DMS 273 treated with DMSO at 0.1 percent for 48 hours (cell line): Measurements from ENCODE around the gene OLFM3.

Experiments used
- DNase-seq: peaks from one replicate; lab custom pipeline; 2025; lab: John Stamatoyannopoulos, UW

Gene OLFM3

DNA sequence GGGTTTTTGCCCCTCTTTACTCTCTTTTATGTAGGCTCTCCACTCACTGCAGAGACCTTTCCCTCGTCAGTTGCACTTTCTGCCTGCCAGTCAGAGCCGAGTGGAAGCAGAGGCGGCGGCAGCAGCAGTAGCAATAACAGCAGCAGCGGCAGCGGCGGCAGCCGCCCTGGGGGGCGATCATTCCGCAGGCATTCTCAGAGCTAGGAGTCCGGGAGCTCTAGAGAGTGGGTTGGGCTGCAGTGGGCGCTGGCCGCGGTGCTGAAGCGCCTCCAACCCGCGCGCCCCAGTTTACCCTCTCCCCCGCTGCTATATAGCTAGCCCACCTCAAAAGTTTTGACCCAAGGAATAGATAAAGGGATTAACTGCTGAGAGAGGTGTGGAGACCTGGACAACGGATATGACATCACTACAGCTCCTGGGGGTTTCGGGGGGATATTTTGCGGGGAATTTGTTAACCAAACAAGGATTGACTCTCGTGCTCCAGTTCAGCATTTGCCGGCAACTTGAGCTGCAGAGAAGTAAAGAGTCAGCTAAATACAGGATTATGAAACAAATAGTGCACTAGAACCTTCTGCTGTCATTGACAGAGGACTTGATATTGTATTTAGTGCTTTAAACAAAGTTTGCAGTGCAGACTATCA, at the start of gene OLFM3:
OLFM3 (minus strand) TSS at position 102 of the 641 bp plus-strand sequence.
- no peak for DNase-seq

DNA sequence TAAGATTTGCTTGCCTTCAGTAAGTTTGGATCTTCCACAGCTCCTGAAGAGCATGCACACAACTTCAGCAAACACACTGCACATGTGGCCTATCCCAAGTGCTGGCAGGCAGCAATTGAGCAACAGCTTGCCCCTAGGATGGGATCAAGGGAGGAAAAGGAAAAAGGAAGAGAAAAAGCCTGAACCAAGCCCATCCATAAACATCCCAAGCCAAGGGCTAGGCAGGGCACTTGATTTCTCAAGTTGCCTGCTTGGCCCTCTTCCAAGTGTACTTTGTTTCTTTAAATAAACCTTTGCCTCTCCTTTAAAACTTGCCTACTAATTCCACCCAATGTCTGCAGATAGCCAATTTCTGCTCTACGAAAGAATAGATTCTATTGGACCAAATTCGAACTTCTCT, 49.0 kb upstream of the OLFM3 start:
- no peak for DNase-seq

DNA sequence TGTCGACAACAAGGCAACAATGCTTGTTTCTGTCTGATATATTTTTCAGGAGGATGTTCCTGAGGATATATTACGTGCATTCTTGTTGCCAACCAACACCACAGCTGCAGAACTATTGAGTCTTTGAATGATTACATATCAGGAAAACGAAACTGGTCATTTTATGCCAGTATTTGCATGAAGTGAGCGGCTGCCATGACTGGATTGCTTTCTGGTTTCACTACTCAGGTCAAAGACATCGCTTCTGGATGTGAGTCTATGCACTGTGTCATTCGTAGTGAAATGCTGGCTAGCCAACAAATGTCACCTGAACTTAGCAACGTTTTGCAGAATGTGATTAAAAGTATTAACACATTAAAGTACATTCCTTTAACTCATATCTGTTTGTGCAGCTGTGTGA, 35.8 kb upstream of the OLFM3 start:
- no peak for DNase-seq

DNA sequence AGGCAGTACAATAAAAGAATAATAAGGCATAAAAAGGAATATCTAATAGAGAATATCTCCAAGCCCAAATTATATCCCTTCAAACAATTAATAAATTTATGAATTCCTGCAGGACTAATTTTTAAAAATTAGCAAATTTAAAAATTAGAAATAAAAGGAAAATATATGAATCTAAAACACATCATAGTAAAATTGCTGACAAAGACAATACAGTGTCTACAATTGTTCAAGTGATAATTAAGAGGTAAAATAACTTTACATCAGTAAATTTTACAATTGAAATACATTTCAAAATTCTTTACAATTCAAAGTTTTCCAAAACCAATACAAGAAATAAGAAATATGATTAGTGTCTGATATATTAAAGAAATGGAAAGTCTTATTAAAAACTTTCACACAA, 22.8 kb upstream of the OLFM3 start:
- DNase-seq, result no peak

DNA sequence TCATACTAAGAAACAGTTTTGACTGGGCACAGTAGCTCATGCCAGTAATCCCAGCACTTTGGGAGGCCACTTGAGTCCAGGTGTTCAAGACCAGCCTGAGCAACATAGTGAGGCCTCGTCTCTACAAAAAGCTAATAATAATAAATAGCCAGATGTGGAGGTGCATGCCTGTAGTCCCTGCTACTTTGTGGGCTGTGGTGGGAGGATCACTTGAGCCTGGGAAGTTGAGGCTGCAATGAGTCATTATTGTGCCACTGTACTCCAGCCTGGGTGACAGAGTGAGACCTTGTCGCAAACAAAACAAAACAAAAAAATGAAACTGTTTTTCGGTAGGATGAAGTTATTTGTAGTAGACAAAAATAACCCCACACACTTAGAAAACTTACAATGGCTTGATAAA, 19.0 kb upstream of the OLFM3 start:
- DNase-seq, result no peak

DNA sequence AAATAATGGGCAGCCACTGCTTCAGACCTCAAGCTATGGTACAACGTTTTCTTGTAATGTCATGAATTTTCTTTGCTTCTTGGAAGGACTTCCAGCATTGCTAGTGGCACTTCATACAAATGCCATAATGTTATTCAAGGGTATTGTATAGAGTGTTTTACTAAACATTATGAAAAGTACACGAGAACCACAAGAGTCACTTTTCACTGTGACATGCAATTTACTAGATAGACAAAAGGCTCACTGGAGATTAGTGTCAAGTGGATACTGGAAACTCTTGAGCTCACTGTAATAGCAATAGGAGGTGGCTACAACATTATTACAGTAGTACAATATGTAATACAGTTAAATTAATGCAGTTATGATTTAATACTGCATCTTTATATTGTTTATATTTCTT, 5.3 kb upstream of the OLFM3 start:
- no peak for DNase-seq

DNA sequence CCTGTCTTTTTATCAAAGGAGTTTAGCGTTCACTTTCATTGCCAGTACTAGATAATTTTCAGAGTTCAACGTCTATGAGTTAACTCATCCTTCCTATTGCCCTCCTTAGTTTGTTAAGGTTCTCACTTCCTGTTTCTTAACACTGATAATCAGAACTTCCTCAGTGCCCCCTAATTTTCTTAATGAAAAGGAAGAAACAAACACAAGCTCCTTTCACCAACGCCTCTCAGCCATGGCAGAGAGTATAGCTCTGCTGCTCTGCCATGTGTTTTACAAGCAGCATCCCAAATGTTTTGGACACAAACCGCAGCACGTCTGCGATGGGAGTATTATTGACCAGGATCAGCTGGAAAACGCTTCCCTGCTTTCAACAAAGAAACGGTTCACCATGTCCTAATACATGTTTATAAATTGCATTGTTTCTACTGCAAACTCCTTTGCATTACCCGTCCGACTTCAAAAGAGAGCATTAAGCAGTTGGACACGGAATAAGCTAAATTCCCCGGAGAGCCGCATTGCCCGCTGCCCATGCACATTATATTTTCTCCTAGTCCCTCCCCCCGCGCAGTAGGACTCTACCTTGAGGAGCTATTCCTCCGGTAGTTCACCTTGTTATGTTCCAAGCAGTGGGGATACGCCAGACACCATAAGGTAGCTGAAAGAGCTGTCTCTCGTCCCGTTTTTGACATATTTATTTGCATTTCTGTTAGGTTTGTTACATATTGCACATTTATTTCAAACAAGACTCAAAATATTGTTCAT, 561 bp downstream of the OLFM3 start:
- no peak for DNase-seq

DNA sequence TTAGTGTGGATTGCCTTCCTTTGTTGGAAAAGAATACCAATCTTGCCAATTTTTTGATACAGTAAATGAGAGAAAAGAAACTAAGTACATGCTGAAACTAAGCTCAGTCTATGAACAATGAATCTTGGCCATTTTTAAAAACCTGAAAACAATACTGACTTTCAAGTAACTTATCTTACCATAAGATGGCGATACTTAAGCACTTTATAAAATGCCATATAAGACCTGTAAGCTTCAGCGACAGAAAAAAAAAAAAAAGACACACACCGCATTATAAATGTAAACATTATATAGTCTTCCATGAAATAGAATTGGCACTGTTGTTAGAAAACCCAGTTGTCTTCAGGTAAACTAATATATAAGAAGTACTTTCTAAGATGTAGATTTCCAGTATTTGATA, 3.0 kb downstream of the OLFM3 start:
- no peak for DNase-seq

DNA sequence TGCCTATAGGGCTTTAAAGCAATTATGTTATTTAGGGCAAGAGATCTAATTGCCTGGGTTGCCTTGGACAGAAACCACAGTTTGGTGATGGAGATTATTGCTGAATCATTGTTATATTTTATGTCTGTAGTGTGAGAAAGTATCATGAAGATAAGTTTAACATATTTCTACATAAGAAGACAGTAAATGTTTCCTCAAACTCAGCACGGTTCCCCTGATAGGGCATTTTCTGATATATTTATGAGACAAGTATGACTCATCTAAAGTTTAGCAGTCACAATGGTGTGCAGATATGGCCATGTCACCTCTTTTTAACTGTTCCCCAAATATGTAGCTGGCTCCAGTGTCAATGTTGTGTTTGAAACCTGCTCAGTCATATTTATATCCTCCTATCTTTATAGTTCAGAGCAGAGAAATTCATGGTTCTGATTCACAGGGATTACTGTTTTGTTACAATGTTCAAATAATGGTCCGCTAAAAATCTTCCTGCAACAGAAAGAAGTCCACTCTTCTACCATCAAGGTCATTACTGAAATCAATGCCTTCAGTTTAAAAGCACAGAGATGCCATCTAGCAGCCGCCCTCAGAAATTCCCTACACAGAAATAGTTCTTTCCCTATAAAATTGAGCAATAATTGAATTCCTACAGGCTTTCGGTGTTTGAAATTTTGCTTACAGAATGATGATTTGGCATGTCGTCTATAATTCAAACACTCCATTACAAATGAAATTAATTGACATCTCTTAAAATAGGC, 3.7 kb downstream of the OLFM3 start:
- DNase-seq, result no peak

DNA sequence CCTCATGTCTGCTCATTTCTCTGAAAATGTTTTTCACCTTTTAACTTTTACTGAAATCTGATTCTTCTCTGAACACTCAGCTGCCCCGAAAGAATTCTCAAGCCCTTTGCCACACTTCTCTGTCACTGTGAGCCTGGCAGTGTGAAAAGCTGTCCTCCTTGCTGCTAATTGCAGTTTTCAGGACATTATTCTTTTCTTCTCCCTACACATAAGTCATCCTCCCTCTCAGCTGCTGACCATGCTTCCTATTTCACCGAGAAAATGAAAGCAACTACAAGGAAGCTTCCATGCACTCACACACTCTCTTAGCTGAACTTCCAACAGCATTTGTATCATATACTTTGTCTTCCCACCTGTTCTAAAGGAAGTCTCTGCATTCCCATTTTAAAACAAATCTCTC, 15.8 kb downstream of the OLFM3 start:
- no peak for DNase-seq

DNA sequence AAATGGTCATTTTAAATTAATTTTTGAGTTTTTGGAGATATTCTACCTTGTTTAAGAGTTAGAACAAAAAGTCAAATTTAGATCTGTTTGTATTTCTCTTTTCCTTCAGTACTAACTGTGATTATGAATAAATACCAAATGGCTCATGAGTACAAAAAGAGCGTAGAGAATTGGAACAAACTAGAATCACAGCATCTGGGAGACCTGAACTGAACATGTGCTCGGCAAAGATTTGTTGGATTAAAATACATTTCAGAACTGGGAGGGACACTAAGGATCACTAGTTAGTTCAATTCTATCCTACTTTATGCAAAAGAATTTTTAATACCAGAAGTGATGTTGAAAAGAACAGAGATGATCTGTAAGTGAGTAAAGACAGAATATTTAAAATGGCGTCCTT, 19.5 kb downstream of the OLFM3 start:
- no peak for DNase-seq

DNA sequence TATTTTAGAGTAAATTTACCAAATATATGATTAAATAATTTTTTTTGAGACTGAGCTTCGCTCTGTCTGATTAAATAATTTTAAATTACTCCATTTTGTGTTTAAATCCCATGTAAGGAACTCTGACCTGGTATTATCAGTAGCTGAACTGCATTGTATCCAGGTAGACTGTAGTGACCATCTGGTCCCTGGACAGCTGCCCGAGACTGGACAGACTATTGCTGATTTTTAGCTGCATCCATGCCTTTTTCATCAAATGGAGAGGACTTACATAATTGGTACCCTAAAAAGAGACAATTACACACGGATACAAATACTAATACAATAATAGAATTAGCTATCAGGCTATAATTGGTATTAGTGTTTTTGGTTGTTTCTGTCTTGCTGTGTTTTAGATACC, 20.6 kb downstream of the OLFM3 start:
- DNase-seq, result no peak

DNA sequence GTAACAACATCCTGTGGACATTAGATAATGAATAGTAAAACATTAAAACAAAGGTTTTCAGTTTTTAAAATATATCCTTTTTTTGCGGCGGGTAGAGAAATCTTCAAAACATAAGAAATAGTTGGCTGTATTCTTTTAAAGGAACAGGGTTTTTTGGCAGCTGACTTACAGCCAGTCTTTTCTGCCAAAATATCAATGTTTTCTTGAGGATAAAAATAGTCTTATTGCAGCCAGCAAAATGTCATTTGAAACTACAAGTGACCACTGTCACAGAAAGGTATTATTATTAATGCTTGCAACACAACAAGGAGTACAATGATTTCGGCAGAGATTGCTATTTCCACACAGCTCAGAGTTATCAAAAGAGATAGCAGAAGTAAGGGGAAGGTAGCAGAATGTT, 21.4 kb downstream of the OLFM3 start:
- DNase-seq, result no peak

DNA sequence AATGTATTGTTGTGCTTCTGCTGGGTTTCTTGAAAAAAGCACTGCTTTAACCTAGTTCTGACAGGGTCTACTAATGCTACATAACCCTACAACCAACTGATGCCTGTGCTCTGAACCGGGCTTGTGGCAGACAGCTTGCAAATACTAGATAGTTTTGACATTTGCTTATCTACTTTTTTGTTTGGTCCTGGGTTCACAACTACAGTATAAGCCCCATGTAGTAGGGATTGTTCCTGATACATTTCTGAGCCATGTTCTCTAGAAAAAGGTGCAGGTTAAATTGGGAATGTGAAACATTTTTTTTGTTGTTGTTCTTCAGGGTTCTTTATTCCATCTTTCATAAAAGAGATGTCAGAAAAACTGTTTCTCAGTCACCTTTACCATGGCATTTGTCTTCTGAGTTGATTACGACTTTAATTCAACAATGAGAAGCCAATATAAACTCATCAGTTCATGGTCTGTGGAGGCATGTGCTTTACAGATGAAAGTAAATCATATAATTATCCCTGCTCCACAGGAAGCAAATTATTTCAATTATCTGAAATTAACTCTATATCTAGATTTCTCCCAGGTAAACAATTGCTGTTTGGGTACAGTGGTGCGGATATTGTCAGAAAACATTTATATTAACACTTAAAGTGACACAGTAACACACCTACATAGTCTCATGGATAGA, 22.0 kb downstream of the OLFM3 start:
- DNase-seq, result no peak

DNA sequence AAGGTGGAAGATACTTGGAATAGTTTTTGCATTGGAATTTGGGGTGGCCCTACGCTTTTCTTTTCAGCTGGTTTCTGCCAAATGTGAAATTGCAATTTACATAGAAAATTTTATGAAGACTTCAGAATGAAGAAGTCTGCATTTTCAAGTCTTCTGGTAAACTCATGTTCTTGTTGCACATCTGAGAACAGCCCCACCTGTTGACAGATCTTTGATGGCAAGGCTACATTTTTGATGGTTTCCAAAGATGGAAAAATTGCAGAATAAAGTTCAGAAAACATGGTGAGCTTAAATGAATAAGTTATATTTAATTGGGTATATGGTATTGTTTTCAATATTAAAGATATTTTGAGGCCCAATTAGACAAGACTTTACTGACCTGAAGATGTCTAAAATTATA, 25.4 kb downstream of the OLFM3 start:
- DNase-seq, result no peak

DNA sequence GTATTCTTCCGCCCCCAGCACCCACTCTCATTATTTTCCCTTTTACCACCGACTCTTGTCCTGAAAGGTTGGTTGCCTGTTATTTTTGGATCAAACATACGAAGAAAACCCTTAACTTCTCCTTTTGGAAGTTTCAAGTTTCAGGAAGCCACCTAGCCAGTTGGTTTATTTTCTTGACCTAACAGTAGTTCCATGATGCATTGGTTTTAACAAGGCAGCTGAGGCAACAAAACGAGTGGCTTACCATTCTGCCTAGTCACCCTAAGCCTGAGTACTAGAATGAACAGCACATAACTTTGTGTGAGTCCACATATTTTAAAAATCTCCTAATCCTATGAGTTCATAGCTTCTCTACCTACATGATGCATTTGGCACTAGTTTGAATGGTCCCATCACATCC, 28.9 kb downstream of the OLFM3 start:
- DNase-seq, result no peak

DNA sequence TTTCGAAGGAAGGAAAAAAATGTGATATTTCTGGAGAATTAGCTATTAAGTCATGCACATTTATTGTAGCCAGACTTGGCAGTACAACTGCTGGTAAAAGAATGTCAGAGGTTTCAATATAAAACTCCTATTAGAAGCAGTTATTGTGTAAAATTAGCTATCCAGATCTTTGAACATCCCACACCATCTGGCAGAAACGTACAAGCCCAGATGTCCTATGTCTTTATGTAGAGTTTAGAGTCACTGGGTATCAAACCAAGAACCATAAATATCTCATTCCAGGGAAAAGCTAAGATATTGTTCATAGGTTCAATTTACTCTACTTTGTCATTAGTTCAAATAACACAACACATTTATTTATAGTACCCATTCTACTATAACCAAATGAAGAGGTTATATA, 31.4 kb downstream of the OLFM3 start:
- DNase-seq, result no peak

DNA sequence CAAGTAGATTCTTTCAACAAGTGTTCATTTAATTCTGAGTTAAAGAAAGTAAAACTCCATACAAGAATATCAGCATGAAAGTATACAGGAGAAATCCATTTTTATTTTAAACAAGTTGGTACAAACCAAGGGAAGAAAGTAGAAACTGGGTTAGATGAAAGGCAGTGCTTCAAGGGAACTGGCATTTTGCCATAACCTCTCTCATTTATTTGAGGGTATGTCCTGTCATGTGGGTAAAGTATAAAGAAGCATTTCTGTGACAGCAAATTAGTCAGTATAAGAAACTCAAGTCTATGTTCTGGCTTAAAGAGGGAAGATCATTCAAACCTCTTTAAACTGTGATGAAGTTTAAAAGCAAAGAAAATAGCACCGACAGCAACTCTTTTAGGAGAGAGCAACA, 32.0 kb downstream of the OLFM3 start:
- no peak for DNase-seq

DNA sequence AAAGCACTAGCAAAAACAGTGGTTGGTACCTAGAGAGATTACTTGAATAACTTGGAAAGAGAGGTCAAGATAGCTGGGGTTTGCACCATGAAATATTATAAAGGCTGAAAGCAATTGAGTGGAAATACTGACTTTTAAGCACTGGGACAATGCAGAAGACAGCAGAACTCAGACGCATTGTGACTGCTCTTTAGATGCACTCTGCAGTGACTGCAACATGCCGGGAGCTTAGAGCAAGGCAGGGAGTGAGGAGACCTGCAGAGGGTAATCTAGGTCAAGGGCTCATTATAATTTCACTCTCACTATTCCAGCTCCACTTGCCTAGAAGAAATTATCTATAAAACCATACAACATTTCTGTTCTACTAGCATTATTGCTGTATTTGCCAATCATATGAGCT, 36.6 kb downstream of the OLFM3 start:
- no peak for DNase-seq

DNA sequence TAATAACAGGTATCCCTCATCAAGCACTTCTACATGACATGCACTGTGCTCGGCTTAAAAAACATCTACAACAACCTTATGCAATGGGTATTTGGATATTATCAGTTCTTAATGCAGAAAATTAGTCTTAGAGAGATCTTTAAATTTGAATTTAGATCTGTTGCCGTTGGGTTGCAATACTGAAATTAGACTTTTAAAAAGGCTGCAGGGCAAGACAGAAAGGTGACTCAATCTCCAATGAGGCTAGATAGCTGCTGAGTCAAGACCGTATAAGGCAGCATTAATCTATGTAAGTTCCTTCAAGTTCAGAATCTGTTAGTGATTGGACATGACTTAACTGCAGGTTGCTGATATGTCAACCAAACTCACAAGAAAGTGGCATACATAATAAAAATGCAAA, 37.3 kb downstream of the OLFM3 start:
- DNase-seq, result no peak

DNA sequence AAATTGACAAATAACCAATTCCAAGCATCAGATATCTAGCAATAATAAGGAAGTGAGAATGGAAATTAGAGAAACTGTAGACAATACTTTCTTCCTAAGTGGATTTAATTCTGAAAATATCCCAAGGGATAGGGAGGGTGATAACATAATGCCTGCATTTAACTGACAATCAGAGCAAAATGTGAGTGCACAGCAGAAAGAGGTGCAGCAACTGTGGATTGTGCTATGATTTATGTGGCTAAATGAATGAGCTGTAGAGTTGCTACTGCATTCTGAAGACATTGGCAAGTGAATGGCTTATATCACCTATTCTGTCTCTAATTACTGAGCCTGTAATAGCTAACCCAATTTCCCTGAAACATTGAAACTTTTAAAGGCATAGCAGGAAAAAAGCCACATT, 39.0 kb downstream of the OLFM3 start:
- DNase-seq, result no peak

DNA sequence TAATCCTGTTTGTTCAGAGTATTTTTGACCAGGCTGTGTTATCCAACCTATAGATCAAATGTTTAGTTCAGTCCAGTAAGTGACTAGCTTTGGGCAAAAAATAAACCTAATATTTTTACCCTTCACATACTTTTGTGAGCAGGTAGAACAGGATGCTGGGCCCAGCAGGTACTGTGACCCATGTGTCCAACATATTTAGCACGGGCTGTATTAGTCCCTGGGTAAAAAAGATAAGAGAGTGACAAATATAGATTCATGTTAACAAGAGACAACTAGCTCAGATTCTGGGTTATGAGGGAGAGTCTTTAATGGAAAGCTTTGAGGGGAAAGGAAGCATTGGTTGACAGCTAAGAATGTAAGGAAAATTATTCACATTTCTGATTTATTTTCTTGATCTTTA, 43.1 kb downstream of the OLFM3 start:
- DNase-seq, result no peak

DNA sequence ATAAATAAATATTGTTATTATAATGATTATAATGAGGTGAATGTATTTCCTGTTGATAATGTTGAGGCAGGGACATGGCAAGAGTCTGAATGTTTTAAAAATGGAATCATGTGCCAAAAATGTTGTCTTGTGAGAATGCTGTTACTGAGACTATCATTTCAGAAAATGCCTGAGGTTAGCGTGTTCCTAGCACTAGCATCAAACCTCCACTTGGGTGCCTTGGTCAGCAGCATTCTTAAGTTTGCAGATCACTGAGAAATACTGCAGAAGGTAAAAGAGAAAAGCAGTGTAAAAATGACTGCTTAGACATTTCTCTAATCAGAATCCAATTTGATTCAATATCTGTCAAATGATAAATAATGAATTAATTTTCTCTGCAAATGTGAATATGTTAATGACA, 50.8 kb downstream of the OLFM3 start:
- DNase-seq, result no peak
